ENCODE data around the gene EFTUD2.

DNA sequence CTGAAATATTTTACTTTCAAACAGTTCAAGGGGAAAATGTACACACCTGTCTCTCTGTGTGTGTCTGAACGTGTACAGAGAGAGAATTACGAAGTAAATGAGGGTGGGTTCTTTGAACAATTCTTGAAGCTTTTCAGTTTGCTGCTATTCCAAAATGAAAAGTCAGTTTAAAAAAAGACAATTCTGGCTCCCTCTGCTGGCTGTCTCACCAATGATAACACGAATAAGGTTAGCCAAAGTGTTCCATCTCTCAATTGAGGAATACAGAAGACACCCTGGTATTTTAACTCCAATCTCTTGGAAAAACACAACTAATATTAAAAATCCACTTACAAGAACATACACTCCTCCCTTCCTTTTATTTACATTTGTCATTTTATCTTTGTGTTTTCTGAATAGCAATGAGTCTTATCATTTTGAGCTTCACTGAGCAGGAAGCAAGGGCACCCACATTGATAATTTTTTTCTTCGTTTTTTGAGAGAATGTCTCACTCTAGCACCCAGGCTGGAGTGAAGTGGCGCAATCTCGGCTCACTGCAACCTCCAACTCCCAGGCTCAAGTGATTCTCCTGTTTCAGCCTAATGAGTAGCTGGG, 20.5 kb downstream of the EFTUD2 start:
- TF ChIP-seq OSR1 (CRISPR knock-in tag; IDR thresholded peaks at IDR 0.05) (no peak), ZFP3 (CRISPR knock-in tag; IDR thresholded peaks at IDR 0.05) (no peak)
- TF ChIP-seq, protein P1, sequence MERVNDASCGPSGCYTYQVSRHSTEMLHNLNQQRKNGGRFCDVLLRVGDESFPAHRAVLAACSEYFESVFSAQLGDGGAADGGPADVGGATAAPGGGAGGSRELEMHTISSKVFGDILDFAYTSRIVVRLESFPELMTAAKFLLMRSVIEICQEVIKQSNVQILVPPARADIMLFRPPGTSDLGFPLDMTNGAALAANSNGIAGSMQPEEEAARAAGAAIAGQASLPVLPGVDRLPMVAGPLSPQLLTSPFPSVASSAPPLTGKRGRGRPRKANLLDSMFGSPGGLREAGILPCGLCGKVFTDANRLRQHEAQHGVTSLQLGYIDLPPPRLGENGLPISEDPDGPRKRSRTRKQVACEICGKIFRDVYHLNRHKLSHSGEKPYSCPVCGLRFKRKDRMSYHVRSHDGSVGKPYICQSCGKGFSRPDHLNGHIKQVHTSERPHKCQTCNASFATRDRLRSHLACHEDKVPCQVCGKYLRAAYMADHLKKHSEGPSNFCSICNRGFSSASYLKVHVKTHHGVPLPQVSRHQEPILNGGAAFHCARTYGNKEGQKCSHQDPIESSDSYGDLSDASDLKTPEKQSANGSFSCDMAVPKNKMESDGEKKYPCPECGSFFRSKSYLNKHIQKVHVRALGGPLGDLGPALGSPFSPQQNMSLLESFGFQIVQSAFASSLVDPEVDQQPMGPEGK (CRISPR knock-in tag; IDR thresholded peaks at IDR 0.05; ENCODE audit: borderline replicate concordance) = no peak

Measured in SK-N-SH treated with all-trans-retinoic acid at 6 μM for 48 hours (cell line).